ENCODE results near the gene RTL1. TPM values are rescaled to one million over a fixed set of nuclear protein-coding genes. Genes with fewer than 3 reads are reported as not detected.

Gene RTL1
- total and polyA plus RNA-seq, 2 donors (not counting 3 experiments of a cell fraction or from before 2014, with no cell fraction given) = not detected

DNA sequence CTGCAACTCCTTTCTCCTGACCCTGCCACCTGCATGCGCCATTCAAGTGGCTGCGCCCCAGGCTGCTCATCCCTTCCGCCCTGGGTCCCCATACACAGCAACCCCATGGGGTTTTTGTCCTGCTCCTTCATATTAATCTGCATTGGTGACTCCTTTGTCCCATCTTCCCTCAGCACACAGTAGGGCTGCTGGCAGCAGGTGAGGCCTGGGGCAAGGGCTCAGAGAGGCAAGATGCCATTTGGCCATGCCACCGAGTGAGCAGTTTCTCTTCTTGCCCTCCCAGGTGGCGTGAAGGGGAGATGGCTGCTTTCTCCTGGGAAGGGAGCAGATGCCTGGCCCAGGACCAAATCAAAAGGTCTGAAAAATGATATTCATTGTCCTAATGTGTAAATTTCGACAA is 9.1 kb downstream of the RTL1 start:
- dilution Hi-C loops (cut with MboI; ENCODE audit: extremely low pct_ligation_motif_present, low sequenced_read_pairs) = no loop called here
- no peaks in the 10 kb centered on the region for H3K79me2 ChIP-seq (ENCODE audit: control insufficient read depth, insufficient read depth, low read length)
- no peaks in the 10 kb centered on the region for H3K9me3 ChIP-seq (replicated peaks; ENCODE audit: control insufficient read depth, insufficient read depth, low read length)
- TF ChIP-seq, protein P1, sequence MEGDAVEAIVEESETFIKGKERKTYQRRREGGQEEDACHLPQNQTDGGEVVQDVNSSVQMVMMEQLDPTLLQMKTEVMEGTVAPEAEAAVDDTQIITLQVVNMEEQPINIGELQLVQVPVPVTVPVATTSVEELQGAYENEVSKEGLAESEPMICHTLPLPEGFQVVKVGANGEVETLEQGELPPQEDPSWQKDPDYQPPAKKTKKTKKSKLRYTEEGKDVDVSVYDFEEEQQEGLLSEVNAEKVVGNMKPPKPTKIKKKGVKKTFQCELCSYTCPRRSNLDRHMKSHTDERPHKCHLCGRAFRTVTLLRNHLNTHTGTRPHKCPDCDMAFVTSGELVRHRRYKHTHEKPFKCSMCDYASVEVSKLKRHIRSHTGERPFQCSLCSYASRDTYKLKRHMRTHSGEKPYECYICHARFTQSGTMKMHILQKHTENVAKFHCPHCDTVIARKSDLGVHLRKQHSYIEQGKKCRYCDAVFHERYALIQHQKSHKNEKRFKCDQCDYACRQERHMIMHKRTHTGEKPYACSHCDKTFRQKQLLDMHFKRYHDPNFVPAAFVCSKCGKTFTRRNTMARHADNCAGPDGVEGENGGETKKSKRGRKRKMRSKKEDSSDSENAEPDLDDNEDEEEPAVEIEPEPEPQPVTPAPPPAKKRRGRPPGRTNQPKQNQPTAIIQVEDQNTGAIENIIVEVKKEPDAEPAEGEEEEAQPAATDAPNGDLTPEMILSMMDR (IDR thresholded peaks at IDR 0.05; ENCODE audit: extremely low read depth in 1 of 2, insufficient read depth in 1 of 2, low read depth in 1 of 2, low read length in 2 of 2) = no peak
- no peak for TF ChIP-seq FOS (IDR thresholded peaks at IDR 0.05; ENCODE audit: borderline replicate concordance, insufficient read depth, low read length)
- no peak for TF ChIP-seq JUN (IDR thresholded peaks at IDR 0.05; ENCODE audit: borderline replicate concordance, insufficient read depth, insufficient read length, low read depth)
- no peak for TF ChIP-seq GATA2 (IDR thresholded peaks at IDR 0.05; ENCODE audit: insufficient read depth, insufficient read length, low read depth, low read length)
- TF ChIP-seq MYC (IDR thresholded peaks at IDR 0.05; ENCODE audit: low read depth, low read length) = no peak
- TF ChIP-seq, protein P2, sequence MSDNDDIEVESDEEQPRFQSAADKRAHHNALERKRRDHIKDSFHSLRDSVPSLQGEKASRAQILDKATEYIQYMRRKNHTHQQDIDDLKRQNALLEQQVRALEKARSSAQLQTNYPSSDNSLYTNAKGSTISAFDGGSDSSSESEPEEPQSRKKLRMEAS (IDR thresholded peaks at IDR 0.05; ENCODE audit: insufficient read depth, insufficient read length) = no peak
- no peak for TF ChIP-seq POLR2A (IDR thresholded peaks at IDR 0.05; ENCODE audit: low read depth, low read length)
- no peak for TF ChIP-seq POLR2AphosphoS5 (IDR thresholded peaks at IDR 0.05; ENCODE audit: insufficient read depth, low read depth, low read length)
- no peak for TF ChIP-seq EZH2 (IDR thresholded peaks at IDR 0.05; ENCODE audit: borderline replicate concordance, low read depth, low read length, severe bottlenecking)
- H3K4me3 ChIP-seq (replicated peaks in 1 of 3; ENCODE audit: insufficient read depth in 1 of 3, low read depth in 1 of 3, low read length in 3 of 3) = no peak overlapping the region
- H2AFZ ChIP-seq (ENCODE audit: low read depth, low read length) = no peak overlapping the region
- H4K20me1 ChIP-seq (replicated peaks; ENCODE audit: control insufficient read depth, extremely low read depth, insufficient read depth, low read length) = no peaks in the 10 kb centered on the region
- no TSS peak for BruUV-seq (replicated peaks)
- ChIA-PET POLR2A (no interaction called here), CTCF (no interaction called here)
- peaks cover 1 to 10% of the 10 kb centered on the region in 2 experiments for H3K36me3 ChIP-seq (ENCODE audit: control insufficient read depth in 2 of 2, extremely low read depth in 1 of 2, insufficient read depth in 2 of 2, low read length in 2 of 2)
- intact Hi-C loops (cut with micrococcal nuclease) = no loop called here
- no peaks in the 10 kb centered on the region for H3K9me1 ChIP-seq (replicated peaks; ENCODE audit: control insufficient read depth, extremely low read depth, insufficient read depth, low read length)
- H3K4me1 ChIP-seq (ENCODE audit: control insufficient read depth, extremely low read depth, insufficient read depth, low read length) = peaks cover 2% of the 10 kb centered on the region
- H3K27me3 ChIP-seq (ENCODE audit: control insufficient read depth in 2 of 2, insufficient read depth in 2 of 2, low read length in 2 of 2) = no peaks in the 10 kb centered on the region
- DNase-seq (ENCODE audit: low read depth, low spot score) (no peak), FAIRE-seq (no peak)
- H3K4me2 ChIP-seq (ENCODE audit: insufficient read depth, low read length) = no peak overlapping the region
- H3K9ac ChIP-seq (replicated peaks; ENCODE audit: extremely low read depth, insufficient read depth, low read length) = no peak overlapping the region
- no peak overlapping the region for H3K27ac ChIP-seq (ENCODE audit: insufficient read depth, low read depth, low read length)

All from endothelial cell of umbilical vein (primary cell).